PFSK-1 (cell line): ENCODE measurements around the gene TMPRSS12.

Experiments used
- FOXP2 ChIP-seq: optimal IDR thresholded peaks from 2 replicates; pipeline ENCODE3; 2011; ENCODE audit warnings: borderline replicate concordance, control low read depth, inconsistent platforms; ENCODE audit not compliant: insufficient read depth; ENCODE audit errors: extremely low read length, extremely low read depth
- POLR2AphosphoS5 ChIP-seq: IDR thresholded peaks from 2 replicates; pipeline ENCODE4 v1.6.1; 2012; ENCODE audit warnings: low read depth, mild to moderate bottlenecking, control low read depth, low read length, moderate library complexity
- SIN3A ChIP-seq: IDR thresholded peaks from 2 replicates; pipeline ENCODE4 v1.6.1; 2012; ENCODE audit warnings: mild to moderate bottlenecking, low read length, moderate library complexity, borderline replicate concordance; ENCODE audit not compliant: insufficient read depth
- TAF1 ChIP-seq: IDR thresholded peaks from 2 replicates; pipeline ENCODE4 v1.6.1; 2012; ENCODE audit warnings: low read length, control low read depth, borderline replicate concordance; ENCODE audit not compliant: insufficient read depth
- TF ChIP-seq, protein P1 (sequence below), 2 experiments: IDR thresholded peaks; 2 replicates each; pipeline versions ENCODE4 v1.6.1 to v1.8.0; 2011 to 2012; ENCODE audit warnings: low read depth in 2 of 2, low read length in 2 of 2, control low read depth in 1 of 2, inconsistent platforms in 1 of 2, mild to moderate bottlenecking in 1 of 2, moderate library complexity in 1 of 2; ENCODE audit not compliant: insufficient read depth in 1 of 2

Gene TMPRSS12

DNA sequence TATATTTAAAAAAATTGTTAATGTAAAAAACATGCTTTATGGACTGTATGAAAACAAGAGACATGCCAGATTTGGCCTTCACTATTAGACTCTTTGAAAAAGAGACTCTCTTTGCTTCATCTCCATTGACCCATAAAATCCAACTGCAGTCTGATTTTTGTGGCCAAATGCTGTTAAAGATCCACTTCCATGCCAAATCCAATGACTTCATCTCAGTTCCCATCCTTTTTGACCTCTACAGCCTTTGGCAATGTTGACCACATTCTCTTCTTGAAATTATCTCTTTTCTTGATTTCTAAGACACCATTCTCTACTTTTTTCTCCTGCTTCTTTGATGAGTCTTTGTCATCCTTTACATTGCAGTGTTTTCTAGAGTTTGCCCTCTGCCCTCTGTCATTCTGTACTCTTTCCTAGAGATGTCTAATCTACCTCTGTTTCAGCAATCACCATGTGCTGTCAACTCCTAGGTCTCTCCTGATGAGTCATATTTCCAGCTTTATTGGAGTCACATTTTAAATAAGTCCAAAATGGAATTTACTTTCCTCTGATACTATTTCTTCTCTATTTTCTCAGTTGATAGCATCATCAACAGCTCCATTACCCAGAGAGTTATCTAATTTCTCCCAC lies 2.4 kb downstream of the TMPRSS12 start:
- no peak for TF ChIP-seq SIN3A
- TF ChIP-seq POLR2AphosphoS5: no peak
- TF ChIP-seq FOXP2: no peak
- TF ChIP-seq TAF1: no peak
- TF ChIP-seq, protein P1, sequence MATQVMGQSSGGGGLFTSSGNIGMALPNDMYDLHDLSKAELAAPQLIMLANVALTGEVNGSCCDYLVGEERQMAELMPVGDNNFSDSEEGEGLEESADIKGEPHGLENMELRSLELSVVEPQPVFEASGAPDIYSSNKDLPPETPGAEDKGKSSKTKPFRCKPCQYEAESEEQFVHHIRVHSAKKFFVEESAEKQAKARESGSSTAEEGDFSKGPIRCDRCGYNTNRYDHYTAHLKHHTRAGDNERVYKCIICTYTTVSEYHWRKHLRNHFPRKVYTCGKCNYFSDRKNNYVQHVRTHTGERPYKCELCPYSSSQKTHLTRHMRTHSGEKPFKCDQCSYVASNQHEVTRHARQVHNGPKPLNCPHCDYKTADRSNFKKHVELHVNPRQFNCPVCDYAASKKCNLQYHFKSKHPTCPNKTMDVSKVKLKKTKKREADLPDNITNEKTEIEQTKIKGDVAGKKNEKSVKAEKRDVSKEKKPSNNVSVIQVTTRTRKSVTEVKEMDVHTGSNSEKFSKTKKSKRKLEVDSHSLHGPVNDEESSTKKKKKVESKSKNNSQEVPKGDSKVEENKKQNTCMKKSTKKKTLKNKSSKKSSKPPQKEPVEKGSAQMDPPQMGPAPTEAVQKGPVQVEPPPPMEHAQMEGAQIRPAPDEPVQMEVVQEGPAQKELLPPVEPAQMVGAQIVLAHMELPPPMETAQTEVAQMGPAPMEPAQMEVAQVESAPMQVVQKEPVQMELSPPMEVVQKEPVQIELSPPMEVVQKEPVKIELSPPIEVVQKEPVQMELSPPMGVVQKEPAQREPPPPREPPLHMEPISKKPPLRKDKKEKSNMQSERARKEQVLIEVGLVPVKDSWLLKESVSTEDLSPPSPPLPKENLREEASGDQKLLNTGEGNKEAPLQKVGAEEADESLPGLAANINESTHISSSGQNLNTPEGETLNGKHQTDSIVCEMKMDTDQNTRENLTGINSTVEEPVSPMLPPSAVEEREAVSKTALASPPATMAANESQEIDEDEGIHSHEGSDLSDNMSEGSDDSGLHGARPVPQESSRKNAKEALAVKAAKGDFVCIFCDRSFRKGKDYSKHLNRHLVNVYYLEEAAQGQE (IDR thresholded peaks at IDR 0.05; ENCODE audit: insufficient read depth in 1 of 2, low read depth in 2 of 2, low read length in 2 of 2): no peak

DNA sequence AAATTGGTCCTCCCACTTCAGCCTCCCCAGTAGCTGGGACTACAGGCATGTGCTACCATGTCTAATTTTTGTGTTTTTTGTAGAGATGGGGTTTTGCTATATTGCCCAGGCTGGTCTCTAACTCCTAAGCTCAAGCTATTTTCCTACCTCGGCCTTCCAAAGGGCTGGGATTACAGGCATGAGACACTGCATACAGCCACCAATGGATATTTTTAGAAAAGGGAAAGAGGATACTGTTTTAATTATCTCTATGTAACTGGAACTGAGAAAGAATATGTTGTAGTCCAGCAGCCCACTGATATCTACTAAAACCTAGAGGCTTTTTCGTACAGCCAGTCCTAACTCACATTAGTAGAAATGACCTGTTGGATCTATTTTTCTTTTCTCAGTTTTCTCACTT lies 6.2 kb downstream of the TMPRSS12 start:
- TF ChIP-seq TAF1 (no peak), POLR2AphosphoS5 (no peak), SIN3A (no peak), FOXP2 (no peak)
- TF ChIP-seq, protein P1 (IDR thresholded peaks at IDR 0.05; ENCODE audit: insufficient read depth in 1 of 2, low read depth in 2 of 2, low read length in 2 of 2): no peak

DNA sequence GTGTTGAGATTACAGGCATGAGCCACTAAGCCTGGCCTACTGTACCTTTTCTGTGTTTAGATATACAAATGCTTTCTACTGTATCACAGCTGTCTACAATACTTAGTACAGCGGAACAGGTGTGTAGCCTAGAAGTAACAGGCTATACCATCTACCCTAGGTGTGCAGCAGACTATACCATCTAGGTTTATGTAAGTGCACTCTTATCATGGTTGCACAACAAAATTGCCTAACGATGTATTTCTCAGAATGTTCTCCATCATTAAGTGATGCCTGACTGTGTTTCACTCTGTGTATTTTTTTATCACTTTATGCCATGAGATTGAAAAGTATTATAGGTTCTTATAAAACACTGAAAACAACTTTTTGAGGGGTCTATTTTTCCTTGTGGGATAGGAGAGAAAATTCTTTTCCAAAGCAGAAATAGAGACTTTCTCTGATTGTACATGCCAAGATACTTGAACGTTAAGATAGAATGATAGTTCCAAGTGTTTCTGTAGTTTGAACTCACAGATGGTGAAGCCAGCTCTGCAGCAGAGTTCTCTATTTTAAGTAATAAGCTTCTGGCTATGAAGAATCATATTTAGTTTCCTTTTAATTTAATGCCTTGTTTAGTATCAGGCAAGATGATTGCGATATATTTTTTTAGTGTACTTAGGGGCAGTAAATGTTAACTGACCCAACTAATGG lies 17.0 kb downstream of the TMPRSS12 start:
- no peak for TF ChIP-seq SIN3A
- no peak for TF ChIP-seq FOXP2
- TF ChIP-seq TAF1: no peak
- no peak for TF ChIP-seq POLR2AphosphoS5

DNA sequence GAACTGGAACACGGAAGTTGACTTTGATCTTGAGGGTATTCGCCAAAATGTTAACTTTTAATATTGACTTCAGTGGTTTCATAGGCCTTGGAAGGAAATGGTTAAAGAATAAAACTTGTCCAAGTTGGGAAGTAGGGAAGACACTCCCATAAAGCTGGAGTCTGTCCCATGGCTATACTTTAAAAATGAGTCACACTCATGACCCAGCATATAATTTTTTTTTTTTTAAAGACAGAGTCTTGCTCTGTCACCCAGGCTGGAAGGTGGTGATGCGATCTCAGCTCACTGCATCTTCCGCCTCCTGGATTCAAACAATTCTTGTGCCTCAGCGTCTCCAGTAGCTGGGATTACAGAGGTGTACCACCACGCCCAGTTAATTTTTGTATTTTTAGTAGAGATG lies 19.6 kb downstream of the TMPRSS12 start:
- TF ChIP-seq SIN3A (no peak), POLR2AphosphoS5 (no peak)

DNA sequence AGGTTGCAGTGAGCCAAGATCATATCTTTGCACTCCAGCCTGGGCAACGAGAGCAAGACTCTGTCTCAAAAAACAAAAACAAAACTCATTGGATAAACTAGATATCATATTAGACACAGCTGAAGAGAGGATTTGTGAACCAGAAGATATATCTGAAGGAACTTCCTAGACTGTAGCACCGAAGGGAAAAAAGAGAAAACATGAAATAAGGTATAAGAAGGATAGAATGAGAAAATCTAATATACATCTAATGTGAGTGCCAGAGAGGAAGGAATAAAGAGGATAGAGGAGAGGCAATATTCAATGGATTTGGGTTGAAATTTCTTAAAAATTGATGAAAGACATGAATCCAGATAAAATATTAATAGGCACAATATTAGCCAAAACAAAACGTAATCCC lies 22.5 kb downstream of the TMPRSS12 start:
- no peak for TF ChIP-seq SIN3A
- TF ChIP-seq, protein P1 (IDR thresholded peaks at IDR 0.05; ENCODE audit: insufficient read depth in 1 of 2, low read depth in 2 of 2, low read length in 2 of 2): no peak
- no peak for TF ChIP-seq TAF1
- TF ChIP-seq FOXP2: no peak
- no peak for TF ChIP-seq POLR2AphosphoS5

DNA sequence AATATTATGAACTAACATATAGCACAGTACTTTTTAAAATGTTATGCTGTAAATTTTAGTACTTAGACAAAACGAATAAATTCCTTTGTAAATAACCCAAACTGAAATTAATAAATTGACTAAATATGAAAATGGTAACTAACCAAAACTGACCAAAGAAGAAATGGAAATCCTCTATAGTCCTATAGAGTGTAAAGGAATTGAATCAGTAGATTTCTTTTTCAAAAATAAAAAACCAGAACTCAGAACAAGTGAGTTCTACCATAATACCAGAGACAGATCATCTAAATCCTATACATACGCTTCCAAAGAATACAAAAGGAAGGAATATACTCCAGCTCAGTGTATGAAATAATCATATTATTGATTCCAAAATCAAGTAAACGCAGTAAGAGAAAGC lies 39.8 kb downstream of the TMPRSS12 start:
- TF ChIP-seq TAF1: no peak
- TF ChIP-seq SIN3A: no peak
- no peak for TF ChIP-seq POLR2AphosphoS5
- TF ChIP-seq, protein P1 (IDR thresholded peaks at IDR 0.05; ENCODE audit: insufficient read depth in 1 of 2, low read depth in 2 of 2, low read length in 2 of 2): no peak
- no peak for TF ChIP-seq FOXP2
